Stimulated activated CD4-positive, alpha-beta T cell treated with anti-CD3 and anti-CD28 coated beads, Interleukin-12 subunit alpha, Interleukin-12 subunit beta, amount 100 ng/mL, for 4 hours (primary cell): ENCODE results near the gene PM20D1.
"Not testable (repeated sequence)": the region's sequence is repeated elsewhere in the genome, so short reads cannot be mapped to it uniquely, and the experiment has no call there.

Experiments
- DNase-seq: peaks from one replicate; pipeline ENCODE4 v3.0.0-alpha.2; 2020

PM20D1 gene, protein sequence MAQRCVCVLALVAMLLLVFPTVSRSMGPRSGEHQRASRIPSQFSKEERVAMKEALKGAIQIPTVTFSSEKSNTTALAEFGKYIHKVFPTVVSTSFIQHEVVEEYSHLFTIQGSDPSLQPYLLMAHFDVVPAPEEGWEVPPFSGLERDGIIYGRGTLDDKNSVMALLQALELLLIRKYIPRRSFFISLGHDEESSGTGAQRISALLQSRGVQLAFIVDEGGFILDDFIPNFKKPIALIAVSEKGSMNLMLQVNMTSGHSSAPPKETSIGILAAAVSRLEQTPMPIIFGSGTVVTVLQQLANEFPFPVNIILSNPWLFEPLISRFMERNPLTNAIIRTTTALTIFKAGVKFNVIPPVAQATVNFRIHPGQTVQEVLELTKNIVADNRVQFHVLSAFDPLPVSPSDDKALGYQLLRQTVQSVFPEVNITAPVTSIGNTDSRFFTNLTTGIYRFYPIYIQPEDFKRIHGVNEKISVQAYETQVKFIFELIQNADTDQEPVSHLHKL

GRCh38 chr1:205849619-205850355 is at the start of gene PM20D1:
Gene PM20D1 (minus strand): TSS chr1:205850132. CDS start chr1:205850072, 60 bp downstream.
- peak; percentile 61 for DNase-seq

DNA sequence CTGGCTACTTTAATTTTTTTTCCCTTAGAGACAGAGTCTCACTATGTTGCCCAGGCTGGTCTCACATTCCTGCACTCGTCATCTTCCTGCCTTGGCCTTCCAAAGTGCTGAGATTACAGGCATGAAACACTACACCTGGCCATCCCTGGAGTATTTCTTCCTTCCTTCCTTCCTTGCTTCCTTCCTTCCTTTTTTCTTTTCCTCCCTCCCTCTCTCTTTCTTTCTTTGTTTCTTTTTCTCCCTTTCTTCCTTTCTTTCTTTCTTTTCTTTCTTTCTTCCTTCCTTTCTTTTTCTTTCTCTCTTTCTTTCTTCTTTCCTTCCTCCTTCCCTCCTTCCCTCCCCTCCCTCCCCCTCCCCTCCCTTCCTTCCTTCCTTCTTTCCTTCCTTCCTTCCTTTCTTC is 46.4 kb upstream of the PM20D1 start:
- DNase-seq, result no peak

DNA sequence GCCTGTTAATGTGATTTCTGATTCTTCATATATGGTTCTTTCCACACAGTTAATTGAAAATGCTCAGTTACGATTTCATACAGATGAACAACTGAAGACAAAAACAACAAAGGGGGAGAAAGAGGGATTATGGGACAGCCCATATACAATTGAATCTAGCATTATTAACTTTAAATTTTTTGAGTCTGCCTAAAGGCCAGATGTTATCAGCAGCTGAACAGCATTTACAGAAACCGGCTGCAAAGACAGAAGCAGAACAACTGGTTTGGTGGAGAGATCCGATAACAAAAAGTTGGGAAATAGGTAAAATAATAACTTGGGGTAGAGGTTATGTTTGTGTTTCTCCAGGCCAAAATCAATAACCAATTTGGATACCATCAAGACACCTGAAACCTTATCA is 44.2 kb upstream of the PM20D1 start:
- DNase-seq, result not testable (repeated sequence)

- not testable (repeated sequence) for DNase-seq
These were observed 42.2 kb upstream of the PM20D1 start for GRCh38 chr1:205892175-205892574.

GRCh38 chr1:205891481-205891880 is 41.5 kb upstream of the PM20D1 start:
- not testable (repeated sequence) for DNase-seq

DNA sequence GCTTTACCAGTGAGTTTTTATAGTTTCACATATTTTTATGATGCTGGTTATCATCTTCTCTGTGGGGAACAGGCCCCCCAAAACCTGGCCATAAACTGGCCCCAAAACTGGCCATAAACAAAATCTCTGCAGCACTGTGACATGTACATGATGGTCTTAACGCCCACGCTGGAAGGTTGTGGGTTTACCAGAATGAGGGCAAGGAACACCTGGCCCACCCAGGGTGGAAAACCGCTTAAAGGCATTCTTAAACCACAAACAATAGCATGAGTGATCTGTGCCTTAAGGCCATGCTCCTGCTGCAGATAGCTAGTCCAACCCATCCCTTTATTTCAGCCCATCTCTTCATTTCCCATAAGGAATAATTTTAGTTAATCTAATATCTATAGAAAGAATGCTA is 40.7 kb upstream of the PM20D1 start:
- DNase-seq, result not testable (repeated sequence)

DNA sequence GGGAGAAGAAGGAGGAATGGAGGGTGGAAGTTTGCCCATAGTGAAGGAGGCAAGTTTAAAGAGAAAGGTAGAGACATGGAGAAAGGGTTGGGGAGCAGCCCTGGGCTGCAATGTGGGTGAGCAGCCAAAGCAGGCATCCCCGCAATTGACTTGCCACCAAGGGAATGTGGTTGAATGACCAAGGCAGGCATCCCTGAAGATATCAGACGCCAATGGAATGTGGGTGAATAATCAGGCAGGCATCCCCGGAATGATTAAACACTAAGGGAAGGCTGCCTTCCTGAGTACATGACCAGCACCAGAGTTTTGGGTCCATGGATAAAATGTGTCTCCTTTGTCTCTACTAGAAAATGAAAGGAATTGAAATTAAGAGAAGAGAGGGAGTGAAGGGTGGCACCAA is 39.8 kb upstream of the PM20D1 start:
- DNase-seq, result not testable (repeated sequence)

DNA sequence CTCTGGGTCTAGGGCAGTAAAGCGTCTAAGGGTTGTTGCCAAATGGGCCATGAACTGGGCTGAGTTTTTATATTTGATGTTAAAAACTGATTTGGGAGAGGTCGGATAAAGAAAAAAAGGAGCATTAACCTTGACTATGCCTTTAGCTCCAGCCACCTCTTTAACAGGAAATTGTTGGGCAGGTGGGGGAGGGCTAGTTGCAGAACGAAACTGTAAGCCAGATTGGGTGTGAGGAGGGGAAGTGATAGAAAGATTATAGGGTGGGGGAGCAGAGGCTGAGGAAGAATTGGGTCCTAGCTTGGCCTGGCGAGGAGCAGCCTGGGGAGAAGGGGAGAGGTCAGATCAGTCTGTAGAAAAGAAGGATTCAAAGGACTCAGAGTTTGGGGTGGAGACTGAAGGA is 39.1 kb upstream of the PM20D1 start:
- not testable (repeated sequence) for DNase-seq

DNA sequence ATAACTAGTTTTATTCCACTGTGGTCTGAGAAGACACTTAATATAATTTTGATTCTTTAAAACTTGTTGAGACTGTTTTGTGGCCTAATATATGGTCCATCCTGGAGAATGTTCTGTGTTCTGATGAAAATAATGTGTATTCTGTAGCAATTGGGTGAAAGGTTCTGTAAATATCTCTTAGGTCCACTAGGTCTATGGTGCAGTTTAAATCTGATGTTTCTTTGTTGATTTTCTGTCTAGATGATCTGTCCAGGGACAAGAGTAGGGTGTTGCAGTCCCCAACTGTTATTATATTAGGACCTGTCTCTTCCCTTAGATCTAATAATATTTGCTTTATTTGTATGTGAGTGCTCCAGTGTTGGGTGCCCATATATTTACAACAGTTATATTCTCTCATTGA is 33.9 kb upstream of the PM20D1 start:
- no peak for DNase-seq

- DNase-seq, result no peak
These were observed 31.0 kb upstream of the PM20D1 start for GRCh38 chr1:205880923-205881322.

- no peak for DNase-seq
These were observed 30.0 kb upstream of the PM20D1 start for GRCh38 chr1:205879974-205880373.

DNA sequence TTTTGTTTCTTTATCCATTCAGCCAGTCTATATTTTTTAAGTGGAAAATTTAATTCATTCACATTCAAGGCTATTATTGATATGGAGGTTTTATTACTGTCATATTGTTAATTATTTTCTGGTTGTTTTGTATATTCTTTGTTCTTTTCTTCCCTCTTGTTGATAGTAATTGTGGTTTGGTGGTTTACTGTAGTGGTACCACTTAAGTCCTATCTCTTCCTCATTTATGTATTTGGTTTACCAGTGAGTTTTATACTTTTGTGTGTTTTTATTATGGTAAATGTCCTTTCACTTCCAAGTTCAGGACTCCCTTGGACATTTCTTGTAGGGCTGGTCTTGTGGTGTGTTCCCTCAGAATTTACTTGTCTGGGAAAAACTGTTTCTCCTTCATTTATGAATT is 28.1 kb upstream of the PM20D1 start:
- no peak for DNase-seq

DNA sequence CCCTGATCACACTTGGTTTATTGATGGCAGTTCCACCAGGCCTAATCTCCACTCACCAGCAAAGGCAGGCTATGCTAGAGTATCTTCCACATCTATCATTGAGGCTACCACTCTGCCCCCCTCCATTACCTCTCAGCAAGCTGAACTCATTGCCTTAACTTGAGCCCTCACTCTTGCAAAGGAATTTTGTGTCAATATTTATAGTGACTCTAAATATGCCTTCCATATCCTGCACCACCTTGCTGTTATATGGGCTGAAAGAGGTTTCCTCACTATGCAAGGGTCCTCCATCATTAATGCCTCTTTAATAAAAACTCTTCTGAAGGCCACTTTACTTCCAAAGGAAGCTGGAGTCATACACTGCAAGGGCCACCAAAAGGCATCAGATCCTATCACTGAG is 23.2 kb upstream of the PM20D1 start:
- DNase-seq, result not testable (repeated sequence)

DNA sequence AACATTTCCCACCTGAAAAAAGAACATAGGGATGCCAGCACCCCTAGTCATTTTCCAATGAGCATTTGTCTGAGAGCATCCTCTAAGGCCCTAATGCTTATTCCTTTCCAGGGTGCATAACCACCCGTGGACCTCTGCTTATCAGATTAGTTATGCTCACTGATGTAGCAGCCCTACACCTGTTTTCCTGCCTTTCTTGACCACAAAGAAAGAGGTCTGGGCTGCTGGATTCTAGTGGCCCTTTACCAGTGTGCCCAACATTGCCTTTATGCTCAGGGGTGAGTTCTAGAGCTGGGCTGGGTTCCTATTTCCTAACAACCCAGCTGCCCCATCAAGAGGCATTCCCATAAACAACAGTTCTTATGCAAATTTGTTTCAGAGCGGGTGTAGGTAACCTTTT is 20.3 kb upstream of the PM20D1 start:
- no peak for DNase-seq

GRCh38 chr1:205861540-205861939 is 11.6 kb upstream of the PM20D1 start:
- DNase-seq, result no peak

DNA sequence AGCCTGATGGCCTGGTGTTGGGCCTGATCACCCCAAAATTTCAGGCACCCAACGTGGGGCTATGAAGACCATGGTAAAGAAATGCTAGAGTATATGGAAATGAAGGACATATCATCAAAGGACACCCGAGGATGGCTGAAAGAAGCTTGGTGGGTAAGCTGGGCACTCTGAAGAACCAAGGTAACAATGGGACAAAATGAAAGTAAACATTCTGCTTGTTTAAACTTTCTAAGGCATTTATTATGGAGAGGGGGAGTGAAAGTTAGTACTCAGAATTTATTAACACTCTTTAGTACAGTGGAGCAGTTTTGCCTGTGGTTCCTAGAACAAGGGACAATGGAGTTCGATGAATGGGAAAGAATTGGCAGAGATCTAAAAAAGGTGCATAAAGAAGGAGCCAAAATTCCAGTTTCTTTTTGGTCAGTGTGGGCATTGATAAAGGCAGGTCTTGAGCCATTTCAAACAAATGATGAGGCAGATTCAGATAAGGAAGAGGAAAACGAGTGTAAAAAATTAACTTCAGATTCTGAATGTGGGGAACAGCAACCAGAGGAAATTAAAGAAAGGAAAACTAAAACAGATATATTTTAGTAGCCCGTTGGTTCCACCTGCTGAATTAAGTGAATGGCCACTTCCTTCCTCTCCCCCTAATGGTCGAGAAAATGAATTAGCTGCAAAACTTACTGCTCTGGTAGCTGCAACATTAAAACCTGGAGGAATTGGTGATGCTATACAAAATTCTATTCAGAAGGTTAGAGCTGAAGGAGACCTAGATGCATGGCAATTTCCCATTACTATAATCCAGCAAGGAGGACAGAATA is 8.4 kb upstream of the PM20D1 start:
- DNase-seq, result no peak

DNA sequence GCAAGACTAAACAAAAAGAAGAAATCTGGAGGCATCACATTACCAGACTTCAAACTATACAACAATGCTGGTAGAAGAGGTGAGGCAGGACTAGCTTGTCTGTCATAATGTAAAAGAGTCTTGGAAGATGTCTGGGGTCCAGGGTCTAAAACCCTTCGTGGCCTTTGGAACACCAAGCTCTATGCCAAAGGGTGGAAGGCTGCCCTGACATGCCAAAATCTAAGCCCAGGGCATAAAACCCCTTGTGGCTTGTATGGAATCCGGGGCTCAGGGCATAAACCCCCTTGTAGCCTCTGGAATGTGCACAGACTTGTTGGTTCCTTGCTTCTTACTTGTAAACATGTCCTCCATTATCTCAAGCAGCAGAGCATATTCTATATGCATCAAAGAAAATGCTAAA is 7.6 kb upstream of the PM20D1 start:
- not testable (repeated sequence) for DNase-seq

GRCh38 chr1:205856433-205856832 is 6.5 kb upstream of the PM20D1 start:
- no peak for DNase-seq

DNA sequence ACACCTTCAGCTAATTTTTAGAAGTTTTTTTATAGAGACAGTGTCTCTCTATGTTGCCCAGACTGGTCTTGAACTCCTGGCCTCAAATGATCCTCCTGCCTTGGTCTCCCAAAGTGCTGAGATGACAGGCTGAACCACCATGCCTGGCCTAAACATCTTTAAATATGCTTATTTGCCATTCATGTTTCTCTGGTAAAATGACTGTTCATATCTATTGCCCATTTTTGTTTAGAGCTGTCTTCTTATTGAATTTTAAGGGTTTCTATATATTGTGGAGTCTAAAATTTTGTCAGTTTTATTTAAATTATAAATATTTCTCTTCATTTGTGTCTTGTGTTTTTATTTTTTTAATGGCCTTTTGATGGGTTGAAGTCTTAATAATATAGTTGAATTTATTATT is 3.0 kb upstream of the PM20D1 start:
- DNase-seq, result no peak

DNA sequence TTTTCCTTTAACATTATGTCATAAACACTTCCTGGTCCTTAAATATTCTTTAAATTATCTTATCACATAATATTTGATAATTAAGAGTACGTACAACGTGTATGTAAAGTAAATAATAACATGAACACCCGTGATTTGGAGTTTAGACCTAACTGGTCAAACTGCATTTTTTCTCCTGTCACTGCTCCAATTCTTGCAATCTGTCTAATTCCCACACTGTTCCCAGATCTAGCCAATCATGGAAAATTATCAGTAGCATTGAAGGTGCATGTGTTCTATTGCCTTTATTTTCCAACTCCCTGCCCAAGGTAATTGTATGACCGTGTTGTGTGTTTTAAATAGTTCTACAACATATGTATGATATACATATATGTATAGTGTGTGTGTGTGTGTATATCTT is 2.1 kb upstream of the PM20D1 start:
- no peak for DNase-seq

GRCh38 chr1:205843036-205843859 is 6.7 kb downstream of the PM20D1 start:
- DNase-seq, result no peak

DNA sequence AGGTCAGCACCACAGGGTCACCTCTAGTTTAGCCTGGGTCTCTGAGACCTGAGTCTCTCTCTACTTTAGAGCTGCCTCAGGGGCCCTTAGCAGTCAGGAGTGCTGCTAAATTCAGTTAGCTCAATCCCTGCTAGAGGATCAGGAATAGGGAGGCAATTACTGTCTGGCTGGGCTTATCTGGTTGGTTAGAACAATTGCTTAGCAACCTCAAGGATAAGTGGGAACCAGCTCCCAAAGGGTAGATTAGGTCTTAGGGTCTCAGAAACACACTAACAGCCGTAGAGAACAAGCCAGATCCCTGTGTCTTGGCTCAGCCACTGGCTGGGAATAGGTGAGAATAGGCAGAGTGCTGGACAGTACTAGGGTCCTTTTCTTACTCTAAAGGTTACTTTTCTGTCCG is 7.7 kb downstream of the PM20D1 start:
- DNase-seq, result no peak
